ENCODE measurements around the gene RNASEH2A. TPM values are rescaled to one million over a fixed set of nuclear protein-coding genes. Genes with fewer than 3 reads are reported as not detected.

RNASEH2A gene
- total RNA-seq, 4 donors from 2014 or later: 2.3 to 18.9 (median 3.1) TPM

GRCh38 chr19:12778017-12778904, 28.1 kb upstream of the RNASEH2A start:
- intact Hi-C loops (cut with DNase I; ENCODE audit: low total_unique reads): no loop called here
- Histone ChIP-seq H3K27me3 (no peaks in the 10 kb centered on the region), H3K9me3 (no peaks in the 10 kb centered on the region), H3K36me3 (no peaks in the 10 kb centered on the region), H3K27ac (peak overlapping the region; percentile 88 to 89), H3K4me3 (peak overlapping the region; percentile 43 to 48), H3K4me1 (peaks cover 0 to 12% of the 10 kb centered on the region in 2 donors)
- peak; percentile 72 to 76 for DNase-seq
- TF ChIP-seq, protein P1, sequence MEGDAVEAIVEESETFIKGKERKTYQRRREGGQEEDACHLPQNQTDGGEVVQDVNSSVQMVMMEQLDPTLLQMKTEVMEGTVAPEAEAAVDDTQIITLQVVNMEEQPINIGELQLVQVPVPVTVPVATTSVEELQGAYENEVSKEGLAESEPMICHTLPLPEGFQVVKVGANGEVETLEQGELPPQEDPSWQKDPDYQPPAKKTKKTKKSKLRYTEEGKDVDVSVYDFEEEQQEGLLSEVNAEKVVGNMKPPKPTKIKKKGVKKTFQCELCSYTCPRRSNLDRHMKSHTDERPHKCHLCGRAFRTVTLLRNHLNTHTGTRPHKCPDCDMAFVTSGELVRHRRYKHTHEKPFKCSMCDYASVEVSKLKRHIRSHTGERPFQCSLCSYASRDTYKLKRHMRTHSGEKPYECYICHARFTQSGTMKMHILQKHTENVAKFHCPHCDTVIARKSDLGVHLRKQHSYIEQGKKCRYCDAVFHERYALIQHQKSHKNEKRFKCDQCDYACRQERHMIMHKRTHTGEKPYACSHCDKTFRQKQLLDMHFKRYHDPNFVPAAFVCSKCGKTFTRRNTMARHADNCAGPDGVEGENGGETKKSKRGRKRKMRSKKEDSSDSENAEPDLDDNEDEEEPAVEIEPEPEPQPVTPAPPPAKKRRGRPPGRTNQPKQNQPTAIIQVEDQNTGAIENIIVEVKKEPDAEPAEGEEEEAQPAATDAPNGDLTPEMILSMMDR (IDR thresholded peaks at IDR 0.05): no peak
- peak in 1 of 2 donors; percentile 31 for TF ChIP-seq POLR2A (IDR thresholded peaks at IDR 0.05)

- no peak for DNase-seq
- Histone ChIP-seq H3K4me3 (peak overlapping the region; percentile 43 to 48), H3K27ac (peak overlapping the region; percentile 88 to 89), H3K36me3 (no peaks in the 10 kb centered on the region), H3K27me3 (no peaks in the 10 kb centered on the region), H3K4me1 (peaks cover 0 to 18% of the 10 kb centered on the region in 2 donors), H3K9me3 (no peaks in the 10 kb centered on the region)
- intact Hi-C loops (cut with DNase I; ENCODE audit: low total_unique reads): no loop called here
- peak in 1 of 2 donors; percentile 6 for TF ChIP-seq POLR2A (IDR thresholded peaks at IDR 0.05)
- TF ChIP-seq, protein P1 (IDR thresholded peaks at IDR 0.05): no peak
These were observed 27.6 kb upstream of the RNASEH2A start for GRCh38 chr19:12778905-12779161.

GRCh38 chr19:12779162-12779993, 27.0 kb upstream of the RNASEH2A start:
- TF ChIP-seq, protein P1 (IDR thresholded peaks at IDR 0.05): no peak
- TF ChIP-seq POLR2A (IDR thresholded peaks at IDR 0.05): peak in 1 of 2 donors; percentile 9
- no peaks in the 10 kb centered on the region for H3K27me3 ChIP-seq
- no peaks in the 10 kb centered on the region for H3K9me3 ChIP-seq
- no peaks in the 10 kb centered on the region for H3K36me3 ChIP-seq
- H3K27ac ChIP-seq: peak overlapping the region; percentile 88 to 89
- peak overlapping the region in 1 of 2 donors; percentile 48 for H3K4me3 ChIP-seq
- peak; percentile 69 to 75 for DNase-seq
- intact Hi-C loops (cut with DNase I; ENCODE audit: low total_unique reads): no loop called here
- H3K4me1 ChIP-seq: peaks cover 0 to 19% of the 10 kb centered on the region in 2 donors

- Histone ChIP-seq H3K9me3 (no peaks in the 10 kb centered on the region), H3K27me3 (no peaks in the 10 kb centered on the region), H3K4me1 (peaks cover 0 to 19% of the 10 kb centered on the region in 2 donors), H3K36me3 (no peaks in the 10 kb centered on the region), H3K27ac (peak overlapping the region; percentile 98 to 100), H3K4me3 (peak overlapping the region; percentile 48 to 49)
- DNase-seq: no peak
- TF ChIP-seq, protein P1 (IDR thresholded peaks at IDR 0.05): no peak
- TF ChIP-seq POLR2A (IDR thresholded peaks at IDR 0.05): no peak
- intact Hi-C loops (cut with DNase I; ENCODE audit: low total_unique reads): no loop called here
These were observed 24.3 kb upstream of the RNASEH2A start for GRCh38 chr19:12782174-12782423.

Data from uterus (tissue), 4 donors.